Measurements from ENCODE around the gene DUSP15. TPM values are rescaled to one million over a fixed set of nuclear protein-coding genes. Genes with fewer than 3 reads are reported as not detected.
A peak's percentile ranks its signal among the peaks of the same experiment; 100 is the strongest.

Gene DUSP15
- total RNA-seq, 2 donors from 2014 or later = 4.2 to 5.7 TPM

DNA sequence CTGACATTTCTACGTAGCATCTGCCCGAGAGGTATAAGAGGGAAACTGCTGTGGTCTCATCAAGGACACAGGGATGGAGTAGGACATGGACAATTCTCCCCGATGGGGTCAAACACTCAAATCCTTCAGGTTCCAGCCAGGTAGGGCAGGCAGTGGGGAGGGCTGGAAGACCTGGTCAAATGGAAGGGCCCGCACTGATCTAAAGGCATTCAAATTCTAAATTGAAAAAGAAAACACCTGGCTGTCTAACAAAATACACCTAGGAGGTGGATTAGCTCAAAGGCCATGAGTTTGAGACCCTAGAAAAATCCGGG lies 8.2 kb downstream of the DUSP15 start:
- DNase-seq = no peak
- intact Hi-C loops (cut with DNase I) = no loop called here
- no peak for ATAC-seq

GRCh38 chr20:31861385-31862156 lies 8.8 kb downstream of the DUSP15 start:
- ATAC-seq = peak; percentile 86

GRCh38 chr20:31861135-31861384 lies 9.3 kb downstream of the DUSP15 start:
- intact Hi-C loops (cut with DNase I) = no loop called here
- DNase-seq = no peak
- peak; percentile 43 to 46 for ATAC-seq

More at GRCh38 chr20:31861385-31862156, 8.8 kb downstream of the DUSP15 start:
- intact Hi-C loops (cut with DNase I) = no loop called here
- peak; percentile 79 for DNase-seq

DNA sequence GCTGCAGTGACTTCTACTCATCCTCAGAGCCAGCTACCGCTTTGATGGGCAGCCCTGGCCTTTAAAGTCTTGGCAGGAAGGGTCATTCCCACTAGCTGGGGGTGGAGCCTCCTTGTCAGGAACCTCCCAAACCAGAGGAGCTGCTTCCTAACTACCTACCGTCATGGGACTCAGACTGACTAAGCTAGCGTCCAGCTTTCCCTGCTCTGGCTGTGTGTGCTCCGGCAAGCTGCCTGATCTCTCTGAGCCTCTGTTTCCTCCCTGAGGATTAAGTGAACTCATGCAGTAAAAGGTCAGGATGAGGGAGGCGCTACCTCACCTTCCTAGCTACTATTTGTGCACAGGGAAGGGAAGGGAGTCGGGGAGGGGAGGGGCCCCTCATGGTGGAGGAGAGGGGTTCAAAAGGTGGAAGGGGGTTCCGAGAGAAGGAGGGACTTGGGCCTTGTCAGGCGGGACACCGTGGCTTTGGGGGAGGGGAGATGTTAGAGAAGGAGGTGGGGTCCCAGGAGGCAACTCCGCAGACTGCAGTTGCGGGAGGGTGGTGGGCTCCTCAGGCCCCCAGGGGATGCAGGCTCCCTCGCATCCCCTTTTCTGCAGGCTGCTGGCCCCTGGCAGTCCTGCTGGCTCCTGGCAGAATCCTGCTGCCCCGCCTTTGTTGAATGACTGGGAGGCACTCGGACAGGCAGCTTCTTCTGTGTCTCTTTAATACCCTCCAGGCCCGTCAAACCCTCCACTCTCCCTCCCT lies 9.8 kb downstream of the DUSP15 start:
- intact Hi-C loops (cut with DNase I) = no loop called here
- DNase-seq = no peak
- ATAC-seq = peak; percentile 27 to 79

DNA sequence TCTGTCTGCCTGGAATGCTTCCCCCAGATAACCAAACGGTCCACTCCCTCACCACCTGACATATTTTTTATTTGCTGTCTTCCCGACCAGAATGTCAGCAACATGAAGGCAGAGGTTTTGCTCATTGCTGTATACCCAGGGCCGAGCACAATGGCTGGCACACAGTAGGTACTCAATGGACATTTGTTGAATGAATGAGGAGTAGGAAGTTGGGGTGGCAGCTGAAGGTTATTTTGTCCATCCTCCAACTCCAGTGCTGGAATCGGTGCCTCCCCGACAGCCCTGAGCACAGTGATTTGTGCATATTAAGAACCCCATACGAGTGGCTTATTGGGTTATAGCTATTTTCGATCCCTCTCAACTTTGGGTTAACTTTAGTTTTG lies 10.3 kb downstream of the DUSP15 start:
- no peak for DNase-seq
- intact Hi-C loops (cut with DNase I) = no loop called here

GRCh38 chr20:31859266-31859997 lies 10.9 kb downstream of the DUSP15 start:
- ATAC-seq (no peak), DNase-seq (no peak)
- intact Hi-C loops (cut with DNase I) = no loop called here

More for the DNA sequence above, 10.3 kb downstream of the DUSP15 start:
- ATAC-seq = no peak

- intact Hi-C loops (cut with DNase I) = no loop called here
- DNase-seq = no peak
- no peak for ATAC-seq
Observed at GRCh38 chr20:31858760-31859083, 11.6 kb downstream of the DUSP15 start.

- intact Hi-C loops (cut with DNase I) = no loop called here
- ATAC-seq (no peak), DNase-seq (no peak)
Observed at GRCh38 chr20:31857861-31858759, 12.2 kb downstream of the DUSP15 start.

DNA sequence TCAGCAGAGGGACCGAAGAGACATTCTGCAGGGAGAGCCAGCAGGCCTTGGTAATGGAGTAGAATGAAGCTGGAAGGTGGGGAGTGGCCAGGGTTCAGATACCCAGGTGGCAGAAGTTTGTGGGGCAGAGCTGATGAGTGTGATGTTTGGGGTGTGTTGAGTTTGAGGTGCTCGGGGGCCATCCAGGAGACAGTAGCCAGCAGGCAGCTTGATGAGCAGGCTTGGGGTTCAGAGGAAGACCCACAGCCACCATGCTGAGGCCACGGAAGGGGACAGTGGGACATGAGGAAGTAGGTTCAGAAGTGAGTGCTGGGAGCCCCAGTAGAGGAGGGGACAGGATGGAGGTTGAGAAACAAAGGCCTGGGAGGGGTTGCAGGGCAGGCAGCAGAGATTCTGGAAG lies 13.8 kb downstream of the DUSP15 start:
- no peak for ATAC-seq
- intact Hi-C loops (cut with DNase I) = no loop called here
- no peak for DNase-seq

DNA sequence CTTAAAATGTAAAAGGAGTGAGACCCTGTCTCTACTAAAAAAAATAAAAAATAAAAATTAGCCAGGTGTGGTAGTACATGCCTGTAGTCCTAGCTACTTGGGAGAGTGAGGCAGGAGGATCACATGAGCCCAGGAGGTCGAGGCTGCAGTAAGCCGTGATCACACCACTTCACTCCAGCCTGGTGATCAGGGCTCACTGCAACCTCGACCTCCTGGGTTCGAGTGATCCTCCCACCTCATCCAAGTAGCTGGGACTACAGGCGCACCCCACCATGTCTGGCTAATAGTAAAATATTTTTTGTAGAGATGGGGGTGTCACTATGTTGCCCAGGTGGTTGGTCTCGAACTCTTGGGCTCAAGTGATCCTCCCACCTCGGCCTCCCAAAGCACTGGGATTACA lies 16.8 kb downstream of the DUSP15 start:
- no peak for DNase-seq
- intact Hi-C loops (cut with DNase I) = loop anchor here (2.0 to 5.0 kb wide), 4 partner anchors 99 to 239 kb away; partner anchors contain the start of gene PDRG1 (in 2 of the 2)
- no peak for ATAC-seq

- intact Hi-C loops (cut with DNase I) = loop anchor here in 1 of 2 donors (5.0 kb wide), 2 partner anchors 101 to 181 kb away; partner anchors contain the start of gene PDRG1
- ATAC-seq = no peak
- DNase-seq = no peak
Observed at GRCh38 chr20:31851240-31851955, 18.9 kb downstream of the DUSP15 start.

DNA sequence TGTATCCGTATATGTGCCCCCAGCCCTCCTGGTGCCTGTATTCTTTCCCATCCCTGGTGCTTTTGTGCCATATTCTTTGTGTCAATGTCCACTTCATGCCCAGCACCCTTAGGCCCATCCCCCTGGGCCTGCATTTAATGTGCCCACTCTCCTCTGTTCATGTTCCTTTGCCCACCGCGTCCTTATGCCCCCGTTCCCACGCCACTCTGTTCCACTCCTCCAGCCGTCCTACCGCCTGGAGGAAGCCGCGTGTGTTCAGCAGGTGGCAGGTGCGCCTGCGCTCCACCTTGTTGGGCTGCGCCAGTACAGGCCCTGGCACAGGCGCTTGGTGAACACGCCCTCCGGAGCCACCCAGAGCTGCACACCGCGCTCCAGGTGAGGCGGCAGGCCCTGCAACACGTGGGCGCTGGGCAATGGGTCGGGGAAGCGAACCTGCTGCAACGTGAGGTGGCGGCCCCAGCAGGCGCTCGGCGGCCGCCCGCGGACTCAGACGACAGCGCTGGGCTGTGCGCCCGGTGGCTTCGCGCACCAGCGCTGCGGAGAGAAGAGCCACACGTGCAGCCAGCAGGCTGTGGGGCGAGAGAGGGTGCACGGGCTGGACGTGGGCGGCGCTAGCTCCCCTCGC lies 20.9 kb downstream of the DUSP15 start:
- no peak for DNase-seq
- no peak for ATAC-seq
- intact Hi-C loops (cut with DNase I) = no loop called here

GRCh38 chr20:31848088-31848999 lies 22.0 kb downstream of the DUSP15 start:
- intact Hi-C loops (cut with DNase I) = no loop called here
- DNase-seq = no peak
- no peak for ATAC-seq

- no peak for ATAC-seq
- DNase-seq = no peak
- intact Hi-C loops (cut with DNase I) = no loop called here
Observed at GRCh38 chr20:31846793-31847138, 23.6 kb downstream of the DUSP15 start.

DNA sequence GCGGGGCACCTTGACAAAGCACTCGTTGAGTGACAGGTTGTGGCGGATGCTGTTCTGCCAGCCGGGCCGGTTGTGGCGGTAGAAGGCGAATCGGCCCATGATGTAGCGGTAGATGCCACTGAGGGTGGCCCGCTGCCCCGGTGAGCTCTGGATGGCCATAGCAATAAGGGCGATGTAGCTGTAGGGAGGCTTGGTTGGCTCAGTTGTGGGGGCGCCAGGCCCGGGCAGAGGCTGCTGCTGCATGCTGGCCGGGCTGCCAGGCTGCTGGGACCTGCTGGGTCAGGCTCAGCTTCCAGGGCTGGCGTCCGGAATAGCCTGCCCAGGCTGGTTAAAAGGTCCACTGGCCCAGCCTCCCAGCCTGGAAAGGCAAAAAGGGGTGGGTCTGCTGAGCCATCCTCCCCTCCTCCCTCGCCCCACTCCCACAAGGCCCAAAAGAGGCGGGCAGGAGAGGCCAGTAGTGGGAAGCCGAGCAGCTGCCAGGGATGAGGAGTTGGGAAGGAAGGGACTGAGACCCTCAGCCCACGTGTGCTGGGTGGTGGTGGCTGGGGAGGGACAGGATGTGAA lies 24.9 kb downstream of the DUSP15 start, which contains the start of gene FOXS1:
Gene FOXS1, minus strand, starts transcription at position 305 of the 564 bp plus-strand sequence. Its CDS starts 62 bp downstream, at position 243.
- peak; percentile 77 for DNase-seq
- intact Hi-C loops (cut with DNase I) = no loop called here
- peak; percentile 57 to 68 for ATAC-seq

GRCh38 chr20:31844737-31845299 lies 25.5 kb downstream of the DUSP15 start:
- ATAC-seq (no peak), DNase-seq (no peak)
- intact Hi-C loops (cut with DNase I) = no loop called here

GRCh38 chr20:31843881-31844280 lies 26.4 kb downstream of the DUSP15 start:
- no peak for ATAC-seq
- intact Hi-C loops (cut with DNase I) = no loop called here
- DNase-seq = no peak

Measured in left cardiac atrium (tissue), 4 donors.